ENCODE data around the gene PRR5.
"Not testable (repeated sequence)": the region's sequence is repeated elsewhere in the genome, so short reads cannot be mapped to it uniquely, and the experiment has no call there.

The PRR5 gene

GRCh38 chr22:44737406-44738346, 35.7 kb downstream of the PRR5 start:
- no peaks in the 10 kb centered on the region for H3K27me3 ChIP-seq (ENCODE audit: insufficient read depth, low read length)

GRCh38 chr22:44738347-44738715, 36.3 kb downstream of the PRR5 start:
- Histone ChIP-seq H2AFZ (ENCODE audit: low read length, unreplicated experiment) (no peak overlapping the region), H3K4me1 (ENCODE audit: control insufficient read depth, insufficient read depth, low read length, unreplicated experiment) (no peaks in the 10 kb centered on the region), H3K36me3 (ENCODE audit: insufficient read depth, low read length) (no peaks in the 10 kb centered on the region), H3K27me3 (ENCODE audit: insufficient read depth, low read length) (no peaks in the 10 kb centered on the region), H3K79me2 (ENCODE audit: control insufficient read depth, insufficient read depth, low read length, unreplicated experiment) (no peaks in the 10 kb centered on the region), H3K27ac (ENCODE audit: low read depth, low read length) (no peak overlapping the region), H3K4me3 (ENCODE audit: low read depth, low read length) (no peak overlapping the region)

More at GRCh38 chr22:44737406-44738346, 35.7 kb downstream of the PRR5 start:
- Histone ChIP-seq H2AFZ (ENCODE audit: low read length, unreplicated experiment) (no peak overlapping the region), H3K4me3 (ENCODE audit: low read depth, low read length) (no peak overlapping the region), H3K4me1 (ENCODE audit: control insufficient read depth, insufficient read depth, low read length, unreplicated experiment) (no peaks in the 10 kb centered on the region), H3K27ac (ENCODE audit: low read depth, low read length) (no peak overlapping the region), H3K79me2 (ENCODE audit: control insufficient read depth, insufficient read depth, low read length, unreplicated experiment) (no peaks in the 10 kb centered on the region), H3K36me3 (ENCODE audit: insufficient read depth, low read length) (no peaks in the 10 kb centered on the region)

GRCh38 chr22:44739024-44739423, 37.0 kb downstream of the PRR5 start:
- no peak overlapping the region for H3K27ac ChIP-seq (ENCODE audit: low read depth, low read length)
- no peaks in the 10 kb centered on the region for H3K79me2 ChIP-seq (ENCODE audit: control insufficient read depth, insufficient read depth, low read length, unreplicated experiment)
- no peak overlapping the region for H2AFZ ChIP-seq (ENCODE audit: low read length, unreplicated experiment)
- no peaks in the 10 kb centered on the region for H3K27me3 ChIP-seq (ENCODE audit: insufficient read depth, low read length)
- H3K36me3 ChIP-seq (ENCODE audit: insufficient read depth, low read length), result no peaks in the 10 kb centered on the region
- no peaks in the 10 kb centered on the region for H3K4me1 ChIP-seq (ENCODE audit: control insufficient read depth, insufficient read depth, low read length, unreplicated experiment)
- H3K4me3 ChIP-seq (ENCODE audit: low read depth, low read length), result no peak overlapping the region

GRCh38 chr22:44739666-44740065, 37.7 kb downstream of the PRR5 start:
- H3K4me3 ChIP-seq (ENCODE audit: low read depth, low read length); H3K36me3 ChIP-seq (ENCODE audit: insufficient read depth, low read length); H3K27ac ChIP-seq (ENCODE audit: low read depth, low read length); H3K4me1 ChIP-seq (ENCODE audit: control insufficient read depth, insufficient read depth, low read length, unreplicated experiment); H2AFZ ChIP-seq (ENCODE audit: low read length, unreplicated experiment); H3K79me2 ChIP-seq (ENCODE audit: control insufficient read depth, insufficient read depth, low read length, unreplicated experiment); H3K27me3 ChIP-seq (ENCODE audit: insufficient read depth, low read length): not testable (repeated sequence)

- Histone ChIP-seq H2AFZ (ENCODE audit: low read length, unreplicated experiment) (no peak overlapping the region), H3K36me3 (ENCODE audit: insufficient read depth, low read length) (no peaks in the 10 kb centered on the region)
These were observed 38.3 kb downstream of the PRR5 start for GRCh38 chr22:44740307-44740706.

GRCh38 chr22:44741929-44742328, 39.9 kb downstream of the PRR5 start:
- Histone ChIP-seq H2AFZ (ENCODE audit: low read length, unreplicated experiment) (no peak overlapping the region), H3K4me3 (ENCODE audit: low read depth, low read length) (no peak overlapping the region), H3K79me2 (ENCODE audit: control insufficient read depth, insufficient read depth, low read length, unreplicated experiment) (no peaks in the 10 kb centered on the region), H3K27me3 (ENCODE audit: insufficient read depth, low read length) (peaks cover 10% of the 10 kb centered on the region; the same call in 1 of the 2 replicates), H3K27ac (ENCODE audit: low read depth, low read length) (no peak overlapping the region), H3K36me3 (ENCODE audit: insufficient read depth, low read length) (no peaks in the 10 kb centered on the region), H3K4me1 (ENCODE audit: control insufficient read depth, insufficient read depth, low read length, unreplicated experiment) (no peaks in the 10 kb centered on the region)

More at GRCh38 chr22:44740307-44740706, 38.3 kb downstream of the PRR5 start:
- Histone ChIP-seq H3K4me1 (ENCODE audit: control insufficient read depth, insufficient read depth, low read length, unreplicated experiment) (no peaks in the 10 kb centered on the region), H3K27ac (ENCODE audit: low read depth, low read length) (no peak overlapping the region), H3K4me3 (ENCODE audit: low read depth, low read length) (no peak overlapping the region), H3K27me3 (ENCODE audit: insufficient read depth, low read length) (no peaks in the 10 kb centered on the region), H3K79me2 (ENCODE audit: control insufficient read depth, insufficient read depth, low read length, unreplicated experiment) (no peaks in the 10 kb centered on the region)

GRCh38 chr22:44743247-44743646, 41.2 kb downstream of the PRR5 start:
- Histone ChIP-seq H3K4me3 (ENCODE audit: low read depth, low read length) (no peak overlapping the region), H3K27me3 (ENCODE audit: insufficient read depth, low read length) (peaks cover 10% of the 10 kb centered on the region; the same call in 1 of the 2 replicates), H3K4me1 (ENCODE audit: control insufficient read depth, insufficient read depth, low read length, unreplicated experiment) (no peaks in the 10 kb centered on the region), H3K36me3 (ENCODE audit: insufficient read depth, low read length) (no peaks in the 10 kb centered on the region), H3K79me2 (ENCODE audit: control insufficient read depth, insufficient read depth, low read length, unreplicated experiment) (no peaks in the 10 kb centered on the region), H3K27ac (ENCODE audit: low read depth, low read length) (no peak overlapping the region), H2AFZ (ENCODE audit: low read length, unreplicated experiment) (no peak overlapping the region)

- Histone ChIP-seq H3K27me3 (ENCODE audit: insufficient read depth, low read length) (peaks cover 10% of the 10 kb centered on the region; the same call in 1 of the 2 replicates), H3K4me3 (ENCODE audit: low read depth, low read length) (no peak overlapping the region), H2AFZ (ENCODE audit: low read length, unreplicated experiment) (no peak overlapping the region), H3K27ac (ENCODE audit: low read depth, low read length) (no peak overlapping the region), H3K4me1 (ENCODE audit: control insufficient read depth, insufficient read depth, low read length, unreplicated experiment) (no peaks in the 10 kb centered on the region), H3K79me2 (ENCODE audit: control insufficient read depth, insufficient read depth, low read length, unreplicated experiment) (no peaks in the 10 kb centered on the region), H3K36me3 (ENCODE audit: insufficient read depth, low read length) (no peaks in the 10 kb centered on the region)
These were observed 41.8 kb downstream of the PRR5 start for GRCh38 chr22:44743804-44744211.

- no peaks in the 10 kb centered on the region for H3K79me2 ChIP-seq (ENCODE audit: control insufficient read depth, insufficient read depth, low read length, unreplicated experiment)
- H3K27ac ChIP-seq (ENCODE audit: low read depth, low read length), result no peak overlapping the region
- H2AFZ ChIP-seq (ENCODE audit: low read length, unreplicated experiment), result no peak overlapping the region
- peaks cover 14% of the 10 kb centered on the region; the same call in 1 of the 2 replicates for H3K27me3 ChIP-seq (ENCODE audit: insufficient read depth, low read length)
- H3K4me1 ChIP-seq (ENCODE audit: control insufficient read depth, insufficient read depth, low read length, unreplicated experiment), result no peaks in the 10 kb centered on the region
- H3K36me3 ChIP-seq (ENCODE audit: insufficient read depth, low read length), result no peaks in the 10 kb centered on the region
- no peak overlapping the region for H3K4me3 ChIP-seq (ENCODE audit: low read depth, low read length)
These were observed 44.1 kb downstream of the PRR5 start for GRCh38 chr22:44745853-44746789.

- not testable (repeated sequence) for H3K27ac ChIP-seq (ENCODE audit: low read depth, low read length); H3K4me3 ChIP-seq (ENCODE audit: low read depth, low read length); H2AFZ ChIP-seq (ENCODE audit: low read length, unreplicated experiment); H3K79me2 ChIP-seq (ENCODE audit: control insufficient read depth, insufficient read depth, low read length, unreplicated experiment); H3K36me3 ChIP-seq (ENCODE audit: insufficient read depth, low read length); H3K4me1 ChIP-seq (ENCODE audit: control insufficient read depth, insufficient read depth, low read length, unreplicated experiment)
- peaks cover 16% of the 10 kb centered on the region; the same call in 1 of the 2 replicates for H3K27me3 ChIP-seq (ENCODE audit: insufficient read depth, low read length)
These were observed 45.8 kb downstream of the PRR5 start for GRCh38 chr22:44747784-44748127.

Measured in ACC112 (cell line).